Measurements from ENCODE around the gene C1QL4.
"Not testable (repeated sequence)": the region's sequence is repeated elsewhere in the genome, so short reads cannot be mapped to it uniquely, and the experiment has no call there.

Gene C1QL4

GRCh38 chr12:49333778-49334177 lies 3.2 kb downstream of the C1QL4 start:
- DNase-seq (ENCODE audit: low read depth in 2 of 2) = not testable (repeated sequence)

GRCh38 chr12:49332891-49333371 lies 4.1 kb downstream of the C1QL4 start:
- DNase-seq (ENCODE audit: low read depth in 2 of 2) = no peak

- DNase-seq (ENCODE audit: low read depth in 2 of 2) = no peak
Observed at GRCh38 chr12:49332441-49332861, 4.5 kb downstream of the C1QL4 start.

- no peak for DNase-seq (ENCODE audit: low read depth in 2 of 2)
Observed at GRCh38 chr12:49331380-49332222, 5.4 kb downstream of the C1QL4 start.

DNA sequence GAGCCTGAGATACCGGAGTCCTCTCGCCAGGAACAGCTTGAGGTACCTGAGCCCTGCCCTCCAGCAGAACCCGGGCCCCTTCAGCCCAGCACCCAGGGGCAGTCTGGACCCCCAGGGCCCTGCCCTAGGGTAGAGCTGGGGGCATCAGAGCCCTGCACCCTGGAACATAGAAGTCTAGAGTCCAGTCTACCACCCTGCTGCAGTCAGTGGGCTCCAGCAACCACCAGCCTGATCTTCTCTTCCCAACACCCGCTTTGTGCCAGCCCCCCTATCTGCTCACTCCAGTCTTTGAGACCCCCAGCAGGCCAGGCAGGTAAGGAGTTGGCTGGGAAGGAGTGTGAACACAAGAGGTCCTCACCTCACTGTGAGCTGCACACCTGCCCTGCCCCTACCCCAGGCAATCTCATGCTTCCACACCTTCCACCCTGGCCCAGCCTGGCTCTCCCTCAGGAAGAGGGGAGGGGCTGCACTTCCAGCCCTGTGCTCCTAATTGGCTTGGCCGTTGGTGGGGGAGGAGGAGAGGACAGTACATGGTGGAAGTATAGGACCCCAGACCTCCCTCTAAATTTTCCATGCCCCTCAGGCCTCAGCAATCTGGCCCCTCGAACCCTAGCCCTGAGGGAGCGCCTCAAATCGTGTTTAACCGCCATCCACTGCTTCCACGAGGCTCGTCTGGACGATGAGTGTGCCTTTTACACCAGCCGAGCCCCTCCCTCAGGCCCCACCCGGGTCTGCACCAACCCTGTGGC lies 6.2 kb downstream of the C1QL4 start:
- no peak for DNase-seq (ENCODE audit: low read depth in 2 of 2)

- no peak for DNase-seq (ENCODE audit: low read depth in 2 of 2)
Observed at GRCh38 chr12:49330032-49330619, 6.9 kb downstream of the C1QL4 start.

- no peak for DNase-seq (ENCODE audit: low read depth in 2 of 2)
Observed at GRCh38 chr12:49328816-49329215, 8.2 kb downstream of the C1QL4 start.

DNA sequence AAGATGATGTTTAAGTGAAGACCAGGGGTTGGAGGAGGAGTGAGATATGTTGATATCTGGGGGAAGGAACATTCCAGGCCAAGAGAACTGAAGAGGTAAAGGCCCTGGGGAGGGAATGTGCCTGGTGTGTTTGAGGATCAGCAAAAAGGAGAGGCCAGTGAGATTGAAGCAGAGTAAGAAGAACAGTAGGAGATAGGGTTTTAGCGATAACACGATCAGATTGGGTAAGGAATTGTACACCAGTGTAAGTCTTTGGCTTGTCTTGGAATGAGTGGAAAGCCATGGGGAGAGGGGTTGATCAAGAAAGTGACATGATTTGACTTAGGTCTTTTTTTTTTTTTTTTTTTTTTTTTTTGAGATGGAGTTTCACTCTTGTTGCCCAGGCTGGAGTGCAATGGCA lies 9.1 kb downstream of the C1QL4 start:
- no peak for DNase-seq (ENCODE audit: low read depth in 2 of 2)

DNA sequence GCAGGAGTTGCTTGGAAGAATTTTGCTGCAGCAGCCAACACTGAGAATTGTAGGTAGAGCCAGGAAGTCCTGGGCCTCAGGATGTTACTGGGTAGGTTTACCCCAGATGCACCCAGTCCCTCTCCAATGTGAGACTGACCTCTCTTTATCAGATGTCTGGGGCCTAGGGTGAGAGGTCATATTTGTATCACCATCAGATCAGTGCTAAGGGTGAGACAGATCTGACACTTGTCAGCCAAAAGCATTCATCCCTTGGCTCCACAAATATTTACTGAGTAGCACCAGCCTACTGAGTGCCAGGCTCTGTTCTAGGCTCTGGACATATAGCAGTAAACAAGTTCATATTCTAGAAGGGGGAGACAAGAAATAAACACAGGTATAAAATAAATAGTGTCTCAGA lies 9.6 kb downstream of the C1QL4 start:
- no peak for DNase-seq (ENCODE audit: low read depth in 2 of 2)

DNA sequence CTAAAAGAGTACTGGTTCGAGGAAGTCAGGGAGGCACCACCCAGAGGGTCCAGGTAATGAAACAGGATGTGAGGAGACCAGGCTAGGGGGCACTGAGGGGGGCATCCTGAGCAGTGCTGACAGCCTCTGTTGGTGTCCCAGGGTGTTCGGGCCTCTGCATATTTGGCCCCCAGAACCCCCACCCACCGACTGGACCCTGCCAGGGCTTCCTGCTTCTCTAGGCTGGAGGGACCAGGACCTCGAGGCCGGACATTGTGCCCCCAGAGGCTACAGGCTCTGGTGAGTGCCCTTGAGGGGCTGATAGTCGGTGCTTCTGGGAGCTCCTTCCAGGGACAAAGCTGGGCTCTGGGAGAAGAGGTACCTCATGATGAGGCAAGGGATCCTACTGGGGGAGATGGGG lies 11.4 kb downstream of the C1QL4 start:
- no peak for DNase-seq (ENCODE audit: low read depth in 2 of 2)

GRCh38 chr12:49323524-49324097 lies 13.4 kb downstream of the C1QL4 start:
- DNase-seq (ENCODE audit: low read depth in 2 of 2) = no peak

- DNase-seq (ENCODE audit: low read depth in 2 of 2) = peak; percentile 89 to 93
Observed at GRCh38 chr12:49322708-49323523, 14.1 kb downstream of the C1QL4 start, which contains the start of gene TROAP. TSS of gene TROAP (plus strand) at chr12:49323255. CDS start at chr12:49323609, 354 bp downstream.

GRCh38 chr12:49322367-49322707 lies 14.7 kb downstream of the C1QL4 start:
- DNase-seq (ENCODE audit: low read depth in 2 of 2) = no peak

DNA sequence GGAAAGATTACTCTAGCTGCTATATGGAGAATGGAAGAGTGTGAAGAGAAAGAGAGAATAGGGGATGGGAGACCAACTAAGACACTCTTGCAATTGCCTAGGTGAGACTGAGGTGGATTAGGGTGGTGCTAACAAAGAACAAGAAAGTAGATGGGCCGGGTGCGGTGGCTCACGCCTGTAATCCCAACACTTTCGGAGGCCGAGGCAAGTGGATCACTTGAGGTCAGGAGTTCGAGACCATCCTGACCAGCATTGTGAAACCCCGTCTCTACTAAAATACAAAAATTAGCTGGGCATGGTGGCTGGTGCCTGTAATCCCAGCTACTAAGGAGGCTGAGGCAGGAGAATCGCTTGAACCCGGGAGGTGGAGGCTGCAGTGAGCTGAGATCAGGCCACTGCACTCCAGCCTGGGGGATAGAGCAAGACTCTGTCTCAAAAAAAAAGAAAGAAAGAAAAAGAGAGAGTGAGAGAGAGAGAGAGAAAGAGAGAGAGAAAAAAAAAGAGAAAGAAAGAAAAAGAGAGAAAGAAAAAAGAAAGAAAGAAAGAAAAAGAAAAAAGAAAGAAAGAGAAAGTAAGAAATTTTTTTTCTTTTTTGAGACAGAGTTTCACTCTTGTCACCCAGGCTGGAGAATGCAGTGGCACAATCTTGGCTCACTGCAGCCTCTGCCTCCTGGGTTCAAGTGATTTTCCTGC lies 16.4 kb downstream of the C1QL4 start:
- DNase-seq (ENCODE audit: low read depth in 2 of 2) = not testable (repeated sequence)

DNA sequence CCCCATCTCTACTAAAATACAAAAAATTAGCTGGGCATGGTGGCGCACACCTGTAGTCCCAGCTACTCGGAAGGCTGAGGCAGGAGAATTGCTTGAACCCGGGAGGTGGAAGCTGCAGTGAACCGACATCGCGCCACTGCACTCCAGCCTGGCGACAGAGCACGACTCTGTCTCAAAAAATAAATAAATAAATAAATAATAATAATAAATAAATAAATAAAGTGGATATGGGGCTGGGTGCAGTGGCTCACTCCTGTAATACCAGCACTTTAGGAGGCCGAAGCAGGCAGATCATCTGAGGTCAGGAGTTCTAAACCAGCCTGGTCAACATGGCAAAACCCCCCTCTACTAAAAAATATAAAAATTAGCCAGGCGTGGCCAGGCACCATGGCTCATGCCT lies 19.9 kb downstream of the C1QL4 start:
- not testable (repeated sequence) for DNase-seq (ENCODE audit: low read depth in 2 of 2)

DNA sequence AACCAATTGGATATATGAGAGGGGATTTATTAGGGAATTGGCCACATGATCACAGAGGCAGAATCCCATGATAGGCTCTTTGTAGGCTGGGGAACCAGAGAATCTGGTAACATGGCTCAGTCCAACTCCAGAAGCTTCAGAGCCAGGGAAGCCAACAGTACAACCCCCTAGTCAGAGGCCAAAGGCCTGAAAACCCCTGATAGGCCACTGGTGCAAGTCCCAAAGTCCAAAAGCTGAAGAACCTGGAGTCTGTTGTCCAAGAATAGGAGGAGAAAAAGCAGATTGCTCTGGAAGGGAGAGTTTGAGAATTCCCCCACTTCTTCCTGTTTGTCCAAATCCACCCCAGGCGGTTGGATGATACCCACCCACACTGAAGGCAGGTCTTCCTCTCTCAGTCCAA lies 22.2 kb downstream of the C1QL4 start:
- DNase-seq (ENCODE audit: low read depth in 2 of 2) = no peak

GRCh38 chr12:49310451-49311000 lies 26.5 kb downstream of the C1QL4 start:
- DNase-seq (ENCODE audit: low read depth in 2 of 2) = not testable (repeated sequence)

GRCh38 chr12:49309386-49309785 lies 27.6 kb downstream of the C1QL4 start:
- DNase-seq (ENCODE audit: low read depth in 2 of 2) = no peak

- no peak for DNase-seq (ENCODE audit: low read depth in 2 of 2)
Observed at GRCh38 chr12:49305762-49306510, 31.1 kb downstream of the C1QL4 start.

DNA sequence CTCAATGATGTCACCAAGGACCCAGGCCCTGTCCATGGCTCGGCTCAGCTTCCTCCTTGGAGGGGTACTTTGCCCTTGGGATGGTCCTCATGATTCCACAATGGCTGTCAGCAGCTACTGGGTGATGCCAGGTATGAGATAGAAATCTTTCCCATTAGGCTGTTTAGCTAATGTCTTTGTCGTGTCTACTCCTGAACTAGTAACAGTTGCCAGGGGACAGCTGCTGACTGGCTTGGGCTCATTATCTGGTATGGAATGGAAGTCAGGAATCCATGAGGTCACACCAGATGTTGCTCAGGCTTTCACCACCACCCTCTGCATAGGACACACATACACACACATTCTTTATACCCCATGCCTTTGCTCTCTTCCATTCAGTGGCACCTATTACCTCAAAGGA lies 32.8 kb downstream of the C1QL4 start:
- DNase-seq (ENCODE audit: low read depth in 2 of 2) = no peak

All from stimulated activated CD8-positive, alpha-beta memory T cell treated with anti-CD3 and anti-CD28 coated beads, Interleukin-7, amount 100 ng/mL, for 1 hour (primary cell).